GM12878 (cell line): Measurements from ENCODE around the gene IP6K3. TPM values are rescaled to one million over a fixed set of nuclear protein-coding genes. Genes with fewer than 3 reads are reported as not detected.

Source experiments
- ATAC-seq: fragments of 200-7000 bp; cut with Tn5 transposase; 3 replicates; pipeline ENCODE4 v1.9.1; 2020; ENCODE audit warnings: mild to moderate bottlenecking, moderate library complexity
- BruUV-seq: library from RNA; stranded (reverse); fragments of 400-500 nt; replicated peaks from 2 replicates; lab custom pipeline; 2021; lab: Mats Ljungman, UMichigan
- CTCF ChIA-PET: fragments of 300-600 bp; sonication (Branson Sonifier 250); formaldehyde crosslinking; extraction: SDS; loops from one replicate; lab custom pipeline; 2021; ENCODE audit warnings: inconsistent platforms; lab: Yijun Ruan, JAX
- POLR2A ChIA-PET: fragments of 350-600 bp; formaldehyde crosslinking; extraction: SDS; loops from one replicate; lab custom pipeline; 2021; ENCODE audit warnings: inconsistent platforms; lab: Charles Lee
- RAD21 ChIA-PET: fragments of 300-600 bp; sonication (Branson Sonifier 250); formaldehyde crosslinking; loops from one replicate; lab custom pipeline; 2023; ENCODE audit warnings: antibody characterized with exemption; ENCODE audit not compliant: unreplicated experiment; lab: Charles Lee
- SMC1A ChIA-PET: fragments of 300-600 bp; sonication (Branson Sonifier 250); formaldehyde crosslinking; loops from one replicate; lab custom pipeline; 2023; ENCODE audit not compliant: unreplicated experiment, uncharacterized antibody; lab: Charles Lee
- DNase-seq: peaks from one replicate; pipeline ENCODE4 v3.0.0-alpha.2; 2011; ENCODE audit warnings: low read depth, low spot score
- FAIRE-seq: peaks from 3 replicates; lab custom pipeline; 2011; peaks lifted over from hg19 to GRCh38; lab: Jason Lieb, UNC
- H2AFZ ChIP-seq: 2 replicates; pipeline ENCODE4 v1.6.0; 2011; ENCODE audit warnings: low read depth, low read length, control low read depth; ENCODE audit not compliant: control insufficient read depth
- H3K27ac ChIP-seq: 2 replicates; pipeline ENCODE4 v1.5.1; 2011; ENCODE audit warnings: control low read depth; ENCODE audit not compliant: control insufficient read depth, insufficient read depth
- H3K27me3 ChIP-seq, 2 experiments: replicated peaks in 1 of 2; 2 replicates each; pipeline versions ENCODE4 v1.6.0 to v1.6.1; 2011; ENCODE audit warnings: low read length in 1 of 2; ENCODE audit not compliant: control insufficient read depth in 2 of 2, insufficient read depth in 2 of 2
- H3K36me3 ChIP-seq, 2 experiments: 2 replicates each; pipeline ENCODE4 v1.5.1; 2011; ENCODE audit warnings: low read length in 1 of 2; ENCODE audit not compliant: control insufficient read depth in 2 of 2, insufficient read depth in 2 of 2
- H3K4me1 ChIP-seq: 2 replicates; pipeline ENCODE4 v1.6.1; 2011; ENCODE audit warnings: mild to moderate bottlenecking, low read length, moderate library complexity, mixed read lengths; ENCODE audit not compliant: control insufficient read depth, insufficient read depth
- H3K4me2 ChIP-seq: 2 replicates; pipeline ENCODE4 v1.6.0; 2011; ENCODE audit warnings: control low read depth; ENCODE audit not compliant: control insufficient read depth, insufficient read depth
- H3K4me3 ChIP-seq: fragments of 200-600 bp; sonication (generic); 2 replicates; pipeline ENCODE4 v1.5.1; 2016
- H3K79me2 ChIP-seq: 2 replicates; pipeline ENCODE4 v1.6.0; 2011; ENCODE audit warnings: low read length; ENCODE audit not compliant: control insufficient read depth, insufficient read depth
- H3K9ac ChIP-seq: 2 replicates; pipeline ENCODE4 v1.8.0; 2011; ENCODE audit warnings: low read length, control low read depth, mixed read lengths; ENCODE audit not compliant: control insufficient read depth, insufficient read depth
- H3K9me3 ChIP-seq: replicated peaks from 3 replicates; pipeline ENCODE4 v1.5.1; 2011; ENCODE audit warnings: mild to moderate bottlenecking, low read length; ENCODE audit not compliant: control insufficient read depth, insufficient read depth
- H4K20me1 ChIP-seq: 2 replicates; pipeline ENCODE4 v1.6.0; 2011; ENCODE audit not compliant: control insufficient read depth, insufficient read depth
- ATF7 ChIP-seq: fragments of 450-650 bp; IDR thresholded peaks from 2 replicates; pipeline ENCODE4 v1.6.1; 2016; ENCODE audit warnings: low read depth, mild to moderate bottlenecking
- ESRRA ChIP-seq: IDR thresholded peaks from 2 replicates; pipeline ENCODE4 v1.6.1; 2012; ENCODE audit warnings: mild to moderate bottlenecking, low read length, improper control_type of control experiment
- MYB ChIP-seq: fragments of 150-350 bp; IDR thresholded peaks from 2 replicates; pipeline ENCODE4 v1.6.1; 2014; ENCODE audit warnings: mild to moderate bottlenecking, low read depth, low read length, borderline replicate concordance
- NFYA ChIP-seq: IDR thresholded peaks from 2 replicates; pipeline ENCODE4 v1.6.1; 2011; ENCODE audit warnings: low read depth, mild to moderate bottlenecking, low read length, improper control_type of control experiment, borderline replicate concordance
- PKNOX1 ChIP-seq: fragments of 450-650 bp; IDR thresholded peaks from 2 replicates; pipeline ENCODE4 v1.6.1; 2016; ENCODE audit warnings: mild to moderate bottlenecking
- POLR2A ChIP-seq: IDR thresholded peaks from 2 replicates; pipeline ENCODE4 v1.6.1; 2011; ENCODE audit warnings: low read depth, mild to moderate bottlenecking, low read length
- RAD21 ChIP-seq: IDR thresholded peaks from 2 replicates; pipeline ENCODE4 v1.6.1; 2011; ENCODE audit warnings: mild to moderate bottlenecking, low read depth, low read length, moderate library complexity; ENCODE audit not compliant: insufficient read depth
- RAD51 ChIP-seq: fragments of 450-650 bp; IDR thresholded peaks from 2 replicates; pipeline ENCODE4 v1.6.1; 2016; ENCODE audit warnings: moderate library complexity, mild to moderate bottlenecking, inconsistent platforms
- ZNF207 ChIP-seq: fragments of 450-650 bp; IDR thresholded peaks from 2 replicates; pipeline ENCODE4 v1.6.1; 2014; ENCODE audit warnings: antibody characterized with exemption, mild to moderate bottlenecking, borderline replicate concordance
- WGBS: methylation state at CpG from one replicate; pipeline ENCODE4 v1.1.6; 2016; ENCODE audit warnings: low lambda C conversion rate; ENCODE audit not compliant: insufficient replicate concordance, insufficient coverage; ENCODE audit errors: missing lambda C conversion rate; 5-methylcytosine and 5-hydroxymethylcytosine counted together
- in situ Hi-C: fragments of 300-500 bp; cut with MboI; formaldehyde crosslinking; loops from 9 replicates; pipeline ENCODE4 v1.14.3; 2018; ENCODE audit warnings: mixed read lengths
- intact Hi-C: fragments of 100-400 bp; cut with micrococcal nuclease; formaldehyde crosslinking; loops from one replicate; pipeline ENCODE4 v1.14.2; 2022; ENCODE audit not compliant: unreplicated experiment
- polyA plus RNA-seq, 11 experiments: library from polyadenylated mRNA; depleted of rRNA in 4 of 11; unstranded in 6 of 11; stranded (reverse) in 5 of 11; fragments of >200 nt; fragmentation: Nextera tagmentation in 4 of 11; fragmentation: Illumina TruSeq in 1 of 11; extraction: Ambion mirVana in 4 of 11; extraction: Trizol in 1 of 11; gene quantifications; 1 replicate in 1 of 11; 2 replicates in 10 of 11; pipeline versions ENCODE4 v1.2.1 to v1.2.3, GENCODE V29; 2011 to 2016; ENCODE audit warnings: inconsistent platforms in 2 of 11, missing spikeins in 2 of 11, low read depth in 1 of 11
- total RNA-seq, 4 experiments: library from RNA; depleted of rRNA in 3 of 4; stranded (reverse); fragments of >200 nt in 3 of 4; fragmentation: Illumina TruSeq in 1 of 4; extraction: Trizol in 1 of 4; gene quantifications; 2 replicates each; pipeline versions ENCODE4 v1.2.1 to v1.2.3, GENCODE V29; 2013 to 2021

IP6K3 gene
- total and polyA plus RNA-seq, 10 of the 15 experiments (the other 5 are each of a cell fraction or from before 2014, with no cell fraction given) = 0.02 to 0.15 (median 0.09) TPM; not detected in 7

- TF ChIP-seq POLR2A = no peak
These were observed 40.6 kb downstream of the IP6K3 start (continued) for GRCh38 chr6:33705955-33706725.

- Histone ChIP-seq H3K9me3 (no peaks in the 10 kb centered on the region), H3K4me2 (no peak overlapping the region), H4K20me1 (no peaks in the 10 kb centered on the region; the same call in 1 of the 2 replicates), H3K79me2 (peaks cover 2% of the 10 kb centered on the region), H3K36me3 (peaks cover 0 to 4% of the 10 kb centered on the region in 2 experiments; a peak in 1 of 4 replicates), H3K4me3 (no peak overlapping the region), H3K27me3 (no peaks in the 10 kb centered on the region), H3K9ac (no peak overlapping the region), H3K4me1 (peaks cover 17% of the 10 kb centered on the region), H2AFZ (no peak overlapping the region), H3K27ac (no peak overlapping the region)
- ChIA-PET SMC1A (interaction anchor here (0.9 kb wide), 1 partner anchor 51 kb away, joined by 3 read pairs; no protein-coding TSS in a partner anchor), RAD21 (interaction anchor here (0.9 kb wide), 1 partner anchor 119 kb away, joined by 3 read pairs; no protein-coding TSS in a partner anchor), CTCF (interaction anchor here (0.6 to 1.6 kb wide), 7 partner anchors 8 to 120 kb away, joined by 3 to 9 read pairs (median 3); partner anchors contain the start of gene ITPR3), POLR2A (interaction anchor here (0.9 kb wide), 1 partner anchor 84 kb away, joined by 5 read pairs; the partner anchor contains the start of gene ITPR3)
- no peak for DNase-seq
- no peak for FAIRE-seq
- intact Hi-C loops = no loop called here
- no peak for ATAC-seq
- TF ChIP-seq NFYA (no peak), ZNF207 (no peak), PKNOX1 (no peak), RAD21 (no peak), RAD51 (no peak), ESRRA (no peak), MYB (no peak), ATF7 (no peak)
- WGBS = 80% methylated on average over 9 of the region's 9 CpGs
- BruUV-seq = no TSS peak
- in situ Hi-C loops = no loop called here
These were observed 41.3 kb downstream of the IP6K3 start for GRCh38 chr6:33705268-33705885.
